ENCODE data around the gene BAD.

The BAD gene

DNA sequence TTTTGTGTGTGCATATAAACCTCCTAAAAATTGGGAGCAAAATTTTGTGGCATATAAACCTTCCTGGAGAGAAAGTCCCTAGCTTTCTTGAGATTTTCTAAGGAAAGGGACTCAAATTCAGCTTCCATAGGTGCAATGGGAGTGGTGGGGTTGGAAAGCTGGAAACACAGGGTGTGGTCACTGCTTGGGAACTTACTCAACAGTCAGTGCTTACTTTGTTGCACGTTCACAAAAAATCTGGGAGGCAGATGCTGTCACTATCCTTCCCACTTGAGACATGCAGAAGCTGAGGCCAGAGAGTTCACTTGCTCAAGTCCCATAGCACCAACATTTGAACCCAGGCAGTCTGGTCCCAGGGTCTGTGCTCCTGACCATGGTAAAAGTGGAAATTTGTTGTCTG is 11.8 kb upstream of the BAD start:
- DNase-seq (ENCODE audit: low spot score), result no peak

DNA sequence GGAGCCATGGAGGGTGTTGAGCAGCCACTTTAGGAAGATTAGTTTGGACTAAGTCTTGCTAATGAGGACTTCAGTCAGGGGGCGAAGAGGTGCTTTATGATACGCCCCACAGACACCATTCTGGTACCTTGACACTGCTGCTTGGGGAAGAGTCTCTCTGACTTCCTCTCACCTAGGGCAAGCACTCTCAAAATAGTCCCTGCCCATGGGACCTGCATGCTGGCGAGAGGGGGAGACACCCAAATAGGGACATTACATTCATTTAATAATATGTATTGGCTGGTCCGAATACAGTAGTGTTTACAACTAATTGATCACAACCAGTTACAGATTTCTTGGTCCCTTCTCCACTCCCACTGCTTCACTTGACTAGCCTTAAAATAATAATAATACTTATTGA is 11.3 kb upstream of the BAD start:
- no peak for DNase-seq (ENCODE audit: low spot score)

DNA sequence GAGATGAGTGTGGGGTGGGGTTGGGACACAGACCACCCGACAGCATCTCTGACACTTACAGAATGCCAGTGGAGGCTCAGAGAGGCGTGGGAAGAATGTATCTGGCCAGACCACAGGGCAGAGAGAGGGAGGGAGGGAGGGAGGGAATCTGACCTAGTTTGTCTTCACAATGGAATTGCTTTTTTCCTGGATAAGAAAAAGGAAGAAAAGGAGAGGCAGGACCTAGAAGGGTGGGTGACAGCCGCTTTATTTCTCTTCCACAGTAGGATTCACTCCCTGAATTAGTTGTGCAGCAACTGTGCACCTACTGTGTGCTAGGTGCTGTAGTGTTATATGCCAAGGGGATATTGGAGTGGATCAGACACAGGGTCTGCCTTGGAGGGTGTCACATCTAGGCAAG is 10.3 kb upstream of the BAD start:
- DNase-seq (ENCODE audit: low spot score), result no peak

DNA sequence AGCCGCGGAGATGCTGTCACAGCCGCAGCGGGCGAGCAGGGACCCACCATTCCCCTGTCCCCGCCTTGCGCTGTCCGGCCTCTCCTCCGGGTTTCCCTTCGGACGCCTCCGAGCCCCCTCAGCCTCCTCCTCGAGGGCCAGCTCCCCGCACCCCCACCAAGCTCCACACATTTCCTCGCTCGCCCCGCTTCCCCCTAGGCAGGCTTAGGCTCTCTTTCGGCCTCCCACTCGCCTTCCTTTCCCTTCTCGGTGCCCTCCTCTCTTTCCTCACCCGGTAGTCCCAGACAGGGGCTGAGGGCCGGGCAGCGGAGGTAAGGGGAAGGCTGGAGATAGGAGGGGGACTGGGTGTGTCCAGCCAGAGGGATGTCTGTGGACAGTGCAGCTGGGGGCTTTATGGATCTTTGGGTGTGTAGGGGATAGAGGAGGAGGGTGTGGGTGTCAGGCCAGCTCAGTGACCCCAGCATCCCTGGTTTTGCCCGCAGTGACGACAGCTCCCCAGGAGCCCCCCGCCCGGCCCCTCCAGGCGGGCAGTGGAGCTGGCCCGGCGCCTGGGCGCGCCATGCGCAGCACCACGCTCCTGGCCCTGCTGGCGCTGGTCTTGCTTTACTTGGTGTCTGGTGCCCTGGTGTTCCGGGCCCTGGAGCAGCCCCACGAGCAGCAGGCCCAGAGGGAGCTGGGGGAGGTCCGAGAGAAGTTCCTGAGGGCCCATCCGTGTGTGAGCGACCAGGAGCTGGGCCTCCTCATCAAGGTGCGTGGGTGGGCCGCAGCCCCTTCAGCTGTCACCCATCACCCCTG is 8.2 kb upstream of the BAD start:
- DNase-seq (ENCODE audit: low spot score), result no peak

DNA sequence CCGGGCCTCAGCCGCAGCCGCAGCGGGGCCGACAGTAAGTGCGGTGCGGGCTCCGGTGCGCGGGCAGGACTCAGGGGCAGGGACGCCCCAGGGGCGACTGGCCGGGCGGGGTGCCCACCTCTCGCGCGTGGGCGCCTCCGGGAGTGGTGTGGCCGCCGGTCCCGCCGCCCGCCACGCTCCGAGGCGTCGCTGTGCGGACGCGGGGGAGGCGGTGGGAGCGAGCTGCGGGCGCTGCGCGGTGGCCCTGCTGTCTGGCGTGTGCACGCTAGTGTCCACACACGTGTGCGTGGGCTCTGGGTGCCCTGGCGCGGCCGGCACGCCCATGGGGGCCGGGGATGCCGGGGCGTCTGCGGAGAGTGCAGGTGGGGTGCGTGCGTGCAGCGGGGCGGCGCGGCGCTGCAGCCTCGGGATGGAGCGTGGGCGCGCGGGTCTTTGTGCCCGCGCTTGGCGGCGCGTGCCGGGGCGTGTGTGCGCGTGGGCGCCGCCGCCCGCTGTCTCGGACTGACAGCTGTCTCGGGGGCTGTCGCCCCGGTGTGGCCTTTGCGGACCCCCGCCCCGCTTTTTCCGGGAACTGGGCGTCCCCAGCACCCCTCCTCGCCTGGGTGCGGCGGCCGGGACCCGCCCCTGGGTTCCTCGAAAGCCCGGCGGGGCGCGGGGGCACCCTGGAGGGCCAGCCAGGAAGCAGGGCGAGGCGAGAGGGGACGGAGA is 7.4 kb upstream of the BAD start:
- DNase-seq (ENCODE audit: low spot score), result no peak

DNA sequence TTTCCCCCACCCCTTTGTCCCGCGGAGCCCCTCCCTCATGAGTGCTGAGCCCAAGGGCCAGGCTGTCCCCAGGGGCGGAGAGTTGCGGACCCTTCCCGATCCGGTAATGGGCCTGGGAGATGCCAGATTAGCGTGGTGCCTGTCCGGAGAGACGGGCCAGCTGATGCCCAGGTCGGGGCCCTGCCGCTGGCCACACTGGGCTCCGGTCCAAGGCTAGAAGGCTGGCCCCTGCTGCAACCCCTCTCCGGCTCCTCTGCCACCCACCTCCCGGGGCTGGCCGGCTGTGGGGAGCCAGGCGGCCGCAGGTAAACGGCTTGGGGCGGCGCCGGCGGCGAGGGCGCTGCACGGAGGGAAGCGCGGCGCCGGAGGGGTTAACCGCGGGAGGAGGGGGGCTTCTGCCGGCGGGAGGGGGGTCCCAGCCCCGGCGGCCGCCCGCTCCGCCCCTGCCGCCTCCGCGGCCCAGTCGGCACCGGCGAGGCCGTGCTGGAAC is 6.8 kb upstream of the BAD start, which contains the start of gene KCNK4:
KCNK4 (plus strand) TSS at position 41 of the 490 bp plus-strand sequence. CDS start 1,717 bp downstream, outside the sequence.
- no peak for DNase-seq (ENCODE audit: low spot score)

DNA sequence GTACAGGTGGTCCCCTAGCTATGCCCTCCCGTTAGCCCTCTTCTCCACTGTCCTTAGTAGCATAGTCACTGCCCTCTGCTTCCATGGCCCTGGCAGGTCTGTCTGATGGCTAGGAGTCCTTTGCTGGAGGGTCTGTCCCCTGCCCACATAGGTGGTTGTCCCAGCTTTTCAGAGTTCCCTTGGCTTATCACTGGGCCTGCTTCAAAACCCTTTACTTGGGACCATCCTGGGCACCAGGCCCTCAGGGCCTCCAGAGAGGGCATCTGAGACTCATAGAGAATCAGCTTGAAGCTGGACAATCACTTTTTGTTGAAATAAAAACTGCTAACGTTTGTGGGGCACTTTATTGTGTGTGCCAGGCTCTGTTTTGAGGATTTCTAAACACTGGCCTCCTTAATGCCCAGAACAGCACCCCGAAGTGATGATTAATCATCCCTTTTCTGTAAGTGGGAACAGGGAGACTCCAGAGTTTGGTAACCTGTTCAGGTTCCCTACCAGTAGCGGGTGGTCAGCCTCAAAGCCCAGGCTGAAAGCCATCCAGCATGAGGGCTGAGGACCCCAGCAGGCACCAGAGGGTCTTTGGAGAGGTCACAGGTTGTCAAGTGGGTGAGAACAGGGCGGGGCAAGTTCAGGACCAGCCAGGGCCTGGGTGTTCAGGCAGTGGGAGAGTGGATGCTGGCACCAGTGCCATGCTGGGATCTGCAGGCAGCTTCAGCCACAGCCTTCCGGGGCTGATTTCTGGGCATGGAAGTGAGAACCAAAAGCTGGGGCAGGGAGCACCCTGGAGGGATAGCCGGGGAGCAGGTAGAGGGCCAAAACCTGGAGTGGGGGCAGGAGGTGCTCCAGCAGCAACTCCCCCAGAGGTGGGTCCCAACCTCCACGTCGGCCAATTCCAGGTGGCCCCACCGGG is 6.1 kb upstream of the BAD start:
- DNase-seq (ENCODE audit: low spot score), result no peak

DNA sequence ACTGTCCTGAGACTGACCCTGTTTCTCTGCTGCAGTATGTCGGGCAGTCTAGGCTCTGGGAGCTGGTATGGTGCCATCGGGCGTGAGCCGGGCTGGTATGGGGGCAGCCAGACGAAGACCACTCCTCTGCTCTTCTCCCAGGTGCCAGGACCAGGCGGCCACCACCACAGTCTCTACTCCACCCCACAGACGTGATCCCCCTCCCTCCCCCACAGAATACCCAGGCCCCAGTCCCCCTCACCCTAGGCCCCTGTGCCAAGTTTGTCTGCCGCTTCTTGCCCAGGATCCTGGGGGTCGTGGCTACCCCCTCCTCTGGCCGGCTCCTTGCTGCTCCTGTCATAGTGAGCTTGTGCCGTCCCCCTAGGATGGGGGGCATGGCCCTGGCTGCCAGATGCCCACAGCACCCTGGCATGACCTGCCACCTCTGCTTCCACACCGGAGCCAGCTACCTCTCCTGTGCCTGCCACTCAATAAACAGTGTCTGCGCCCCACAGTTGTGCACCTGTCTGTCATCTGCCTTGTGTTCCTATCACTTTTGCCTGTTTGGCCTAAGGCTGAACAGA is 4.6 kb upstream of the BAD start:
- no peak for DNase-seq (ENCODE audit: low spot score)

DNA sequence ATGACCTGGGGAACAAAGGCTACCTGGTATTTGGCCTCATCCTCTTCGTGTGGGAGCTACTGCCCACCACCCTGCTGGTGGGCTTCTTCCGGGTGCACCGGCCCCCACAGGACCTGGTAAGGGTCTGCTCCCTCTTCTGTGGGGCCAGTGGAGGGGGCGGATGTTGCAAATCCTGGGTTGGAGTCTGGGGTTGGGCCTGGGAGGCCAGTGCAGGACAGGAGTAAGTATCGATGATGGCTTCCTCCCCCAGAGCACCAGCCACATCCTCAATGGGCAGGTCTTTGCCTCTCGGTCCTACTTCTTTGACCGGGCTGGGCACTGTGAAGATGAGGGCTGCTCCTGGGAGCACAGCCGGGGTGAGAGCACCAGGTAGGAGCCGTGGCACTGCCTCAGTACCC is 3.9 kb upstream of the BAD start:
- no peak for DNase-seq (ENCODE audit: low spot score)

DNA sequence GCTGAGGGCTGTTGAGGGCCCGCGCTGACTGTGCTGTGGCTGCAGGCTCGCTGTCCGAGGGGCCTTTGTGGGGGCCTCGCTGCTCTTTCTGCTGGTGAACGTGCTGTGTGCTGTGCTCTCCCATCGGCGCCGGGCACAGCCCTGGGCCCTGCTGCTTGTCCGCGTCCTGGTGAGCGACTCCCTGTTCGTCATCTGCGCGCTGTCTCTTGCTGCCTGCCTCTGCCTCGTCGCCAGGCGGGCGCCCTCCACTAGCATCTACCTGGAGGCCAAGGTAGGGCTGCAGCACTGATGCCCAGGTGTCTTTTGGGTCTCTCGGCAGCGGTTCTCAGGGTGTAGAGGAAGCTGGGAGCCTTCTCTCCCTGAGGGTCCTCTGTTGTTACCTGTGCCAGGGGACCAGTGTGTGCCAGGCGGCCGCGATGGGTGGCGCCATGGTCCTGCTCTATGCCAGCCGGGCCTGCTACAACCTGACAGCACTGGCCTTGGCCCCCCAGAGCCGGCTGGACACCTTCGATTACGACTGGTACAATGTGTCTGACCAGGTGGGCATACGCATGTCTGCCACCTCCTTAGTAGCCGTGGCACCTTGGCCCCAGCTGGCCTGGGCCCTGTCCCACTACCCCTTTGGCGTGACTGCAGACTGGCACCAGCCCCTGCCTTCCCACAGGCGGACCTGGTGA is 3.3 kb upstream of the BAD start:
- no peak for DNase-seq (ENCODE audit: low spot score)

DNA sequence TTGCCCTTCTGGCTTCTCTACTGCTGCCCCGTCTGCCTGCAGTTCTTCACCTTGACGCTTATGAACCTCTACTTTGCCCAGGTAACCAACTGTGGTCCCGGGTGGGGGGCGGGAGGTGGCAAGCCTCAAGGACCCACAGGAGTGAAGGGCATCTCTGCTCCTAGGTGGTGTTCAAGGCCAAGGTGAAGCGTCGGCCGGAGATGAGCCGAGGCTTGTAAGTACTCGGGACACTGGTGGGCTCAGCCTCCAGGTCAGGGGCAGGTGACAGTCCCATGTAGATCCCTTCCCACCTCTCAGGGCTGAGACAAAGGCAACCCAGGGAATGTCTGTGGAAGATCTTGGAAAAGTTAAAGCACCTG is 2.3 kb upstream of the BAD start:
- no peak for DNase-seq (ENCODE audit: low spot score)

DNA sequence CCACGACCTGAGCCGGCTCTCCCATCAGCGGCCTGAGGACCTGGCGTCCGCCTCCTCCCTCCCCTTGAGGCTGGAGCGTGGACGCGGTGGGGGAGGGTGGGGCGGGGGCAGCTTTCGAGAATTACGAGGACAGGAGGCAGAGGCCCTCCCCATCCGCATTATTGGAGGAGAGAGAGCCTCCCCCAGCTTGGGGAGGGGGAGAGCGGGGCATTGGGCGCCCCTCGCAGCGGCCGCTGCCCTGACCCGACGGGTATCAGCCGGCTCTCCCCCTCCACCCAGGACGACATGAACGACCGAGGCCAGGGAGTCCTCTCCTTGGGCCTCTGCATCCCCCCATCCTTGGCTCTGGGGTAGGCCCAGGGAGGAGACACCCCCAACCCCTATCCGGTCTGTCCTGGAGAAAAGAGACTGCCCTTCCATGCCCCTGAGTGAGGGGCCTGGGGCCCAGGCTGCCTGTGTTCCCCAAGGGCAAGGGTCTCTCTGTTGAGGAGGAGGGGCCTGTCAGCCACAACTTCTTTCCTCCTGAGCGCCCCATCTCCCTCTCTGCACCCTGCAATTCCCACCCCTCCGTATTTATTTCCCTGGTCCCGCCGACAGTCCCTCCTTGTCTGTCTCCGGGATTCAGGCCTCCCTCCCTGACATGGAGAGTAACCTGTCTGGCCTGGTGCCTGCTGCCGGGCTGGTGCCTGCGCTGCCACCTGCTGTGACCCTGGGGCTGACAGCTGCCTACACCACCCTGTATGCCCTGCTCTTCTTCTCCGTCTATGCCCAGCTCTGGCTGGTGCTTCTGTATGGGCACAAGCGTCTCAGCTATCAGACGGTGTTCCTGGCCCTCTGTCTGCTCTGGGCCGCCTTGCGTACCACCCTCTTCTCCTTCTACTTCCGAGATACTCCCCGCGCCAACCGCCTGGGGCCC is 1.7 kb upstream of the BAD start:
- DNase-seq (ENCODE audit: low spot score), result no peak

DNA sequence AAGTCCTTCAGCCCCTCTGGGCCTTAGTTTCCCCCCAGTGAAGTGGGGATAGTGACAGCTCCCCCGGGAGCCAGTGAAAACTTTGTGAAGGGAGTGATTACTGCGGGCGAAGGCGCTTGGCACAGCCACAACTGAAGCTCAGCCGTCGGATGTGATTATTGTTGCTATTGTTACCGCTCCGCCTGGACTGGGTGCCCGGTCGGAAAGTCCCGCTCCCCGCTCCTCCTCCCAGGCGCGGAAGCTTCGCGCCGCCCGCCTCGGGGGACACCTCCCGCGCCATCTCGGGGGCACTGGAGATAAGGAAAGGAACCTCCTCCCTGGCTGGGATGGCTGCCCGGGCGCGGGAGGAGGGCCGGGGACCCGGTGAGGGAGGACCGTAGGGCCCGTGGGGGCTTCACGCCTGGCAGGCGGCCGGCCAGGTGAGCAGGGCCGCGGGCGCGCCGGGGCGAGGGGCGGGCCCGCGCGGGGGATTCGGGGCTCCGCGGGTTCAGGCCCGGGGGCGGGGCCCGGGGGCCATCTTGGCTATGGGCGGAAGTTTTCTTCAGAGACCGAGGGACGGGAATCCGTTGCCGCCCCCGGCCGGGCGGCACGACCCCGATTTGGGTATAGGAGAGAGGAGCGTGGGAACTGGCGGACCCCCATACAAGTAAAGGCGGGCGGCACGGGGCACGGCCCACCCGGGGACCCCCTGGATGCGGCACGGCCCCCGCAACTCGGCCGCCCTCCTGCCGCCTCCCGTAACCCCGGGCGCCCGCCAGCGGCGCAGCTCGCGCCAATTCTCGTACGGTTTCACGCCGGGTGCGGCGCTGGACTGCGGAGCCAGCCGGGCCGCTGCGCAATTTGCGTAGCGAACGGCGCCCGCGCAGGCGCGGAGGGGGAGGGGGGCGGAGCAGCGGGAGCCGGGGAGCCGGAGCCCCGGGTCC is 758 bp upstream of the BAD start, which contains the start of gene GPR137:
GPR137 (plus strand) TSS at position 887 of the 923 bp plus-strand sequence. CDS start 677 bp downstream, outside the sequence.
- peak; percentile 96 for DNase-seq (ENCODE audit: low spot score)

DNA sequence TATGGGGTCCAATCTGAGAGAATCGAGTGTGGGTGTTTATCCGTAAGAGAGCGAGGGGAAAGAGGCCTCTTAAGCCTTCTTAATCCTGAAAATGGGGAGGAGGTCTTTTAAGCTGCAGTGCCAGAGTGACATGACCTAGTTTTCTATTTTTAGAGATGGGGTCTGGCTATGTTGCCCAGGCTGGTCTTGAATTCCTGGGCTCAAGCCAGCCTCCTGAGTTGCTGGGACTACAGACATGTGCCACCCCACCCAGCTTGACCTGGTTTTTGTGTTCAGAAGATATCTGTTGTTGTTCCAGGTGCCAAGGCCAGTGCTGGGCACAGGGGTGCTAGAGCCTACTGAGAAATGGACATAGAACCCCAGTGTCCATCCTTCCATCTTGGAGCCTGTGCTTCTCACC is 1.4 kb downstream of the BAD start:
- DNase-seq (ENCODE audit: low spot score), result no peak

DNA sequence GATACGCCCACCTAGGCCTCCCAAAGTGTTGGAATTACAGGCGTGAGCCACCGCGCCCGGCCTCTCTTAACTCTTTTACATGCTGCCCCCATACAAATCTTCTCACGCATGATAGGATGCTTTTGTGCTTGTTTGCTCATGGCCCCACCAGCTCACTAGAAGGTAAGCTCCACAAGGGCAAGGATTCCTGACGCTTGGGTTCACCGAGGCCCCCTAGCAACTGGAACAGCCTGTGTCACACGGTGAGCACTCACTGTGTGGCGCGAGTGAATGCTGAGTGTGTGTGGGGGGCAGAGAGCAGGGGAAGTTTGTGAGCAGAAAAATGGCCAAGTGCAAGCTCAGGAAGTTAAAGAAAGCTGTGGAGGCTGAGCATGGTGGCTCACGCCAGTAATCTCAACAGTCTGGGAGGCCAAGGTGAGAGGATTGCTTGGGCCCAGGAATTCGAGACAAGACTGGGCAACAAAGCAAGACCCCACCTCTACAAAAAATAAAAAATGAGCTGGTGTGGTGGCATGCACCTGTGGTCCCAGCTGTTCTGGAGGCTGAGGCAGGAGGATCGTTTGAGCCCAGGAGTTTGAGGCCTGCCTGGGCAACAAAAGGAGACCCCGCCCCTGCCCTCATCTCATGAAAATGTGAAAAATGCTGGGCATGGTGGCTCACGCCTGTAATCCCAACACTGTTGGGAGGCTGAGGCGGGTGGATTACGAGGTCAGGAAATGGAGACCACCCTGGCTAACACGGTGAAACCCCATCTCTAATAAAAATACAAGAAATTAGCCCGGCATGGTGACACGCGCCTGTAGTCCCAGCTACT is 2.3 kb downstream of the BAD start:
- no peak for DNase-seq (ENCODE audit: low spot score)

DNA sequence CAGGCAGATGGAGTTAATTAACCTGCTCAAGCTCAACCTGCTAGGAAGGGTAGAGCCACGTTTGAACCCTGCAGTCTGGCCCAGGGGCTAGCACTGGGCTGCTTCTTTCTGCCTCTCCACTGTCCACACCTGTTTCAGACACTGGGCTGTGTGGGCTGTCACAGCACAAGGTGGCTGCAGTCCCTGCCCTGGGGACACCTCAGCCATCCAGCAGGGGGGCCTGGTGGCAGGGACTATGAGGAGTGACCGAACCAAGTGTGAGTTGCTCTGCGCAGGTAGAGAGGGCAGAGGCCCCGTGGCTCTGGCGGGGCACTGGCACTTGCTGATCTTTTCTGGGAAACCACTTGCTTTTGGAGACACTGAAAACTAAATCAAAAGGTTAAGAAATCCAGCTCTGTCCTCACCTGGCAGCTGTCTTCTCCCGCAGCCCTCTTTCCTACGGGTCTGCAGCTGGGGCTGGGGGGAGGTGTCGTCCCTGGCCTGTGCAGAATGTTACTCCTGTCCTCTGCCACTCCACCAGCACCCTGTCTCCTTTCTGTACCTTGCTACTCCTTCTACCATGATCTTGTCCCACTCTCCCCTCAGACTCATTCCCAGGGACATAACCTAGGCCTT is 5.8 kb downstream of the BAD start:
- DNase-seq (ENCODE audit: low spot score), result no peak

DNA sequence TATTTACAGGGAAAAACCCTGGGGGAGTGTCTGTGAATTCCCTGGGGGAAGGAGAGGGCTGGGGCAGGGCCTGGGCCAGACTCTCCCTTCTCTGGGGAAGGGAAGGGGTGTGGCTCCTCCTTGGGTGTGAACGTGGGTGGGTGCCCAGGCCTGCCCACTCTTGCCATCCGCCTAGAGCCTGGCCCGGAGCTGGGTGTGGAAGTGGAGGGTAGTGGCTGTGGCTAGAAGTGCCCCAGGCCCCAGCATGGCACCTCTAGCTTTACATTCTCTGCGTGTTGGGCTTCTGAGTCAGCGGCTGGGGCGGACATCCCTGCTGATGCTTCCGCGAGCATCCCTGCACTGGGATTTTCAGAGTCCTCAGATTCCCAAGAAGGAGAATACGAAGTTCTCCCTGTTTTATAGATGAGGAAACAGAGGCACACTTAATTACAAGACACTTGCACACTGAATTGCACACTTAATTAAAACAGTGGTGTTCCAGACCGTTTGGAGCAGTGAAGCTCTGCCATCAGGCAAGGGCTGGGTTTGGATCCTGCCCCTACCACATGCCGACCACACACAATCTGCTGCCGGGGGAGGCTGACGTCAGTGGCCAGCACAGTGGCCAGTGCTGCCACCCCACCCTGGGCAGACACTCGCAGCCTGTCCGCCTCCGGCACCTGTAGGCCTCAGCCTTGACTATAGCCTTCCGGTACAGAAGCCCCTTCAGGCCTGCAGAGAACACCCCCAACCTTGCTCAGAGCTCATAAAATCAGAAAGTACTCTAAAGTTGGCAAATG is 7.6 kb downstream of the BAD start:
- DNase-seq (ENCODE audit: low spot score), result no peak

Measured in left forelimb (tissue), 1 donor.